Adipocyte (in vitro differentiated cells): ENCODE data around the gene UBTF.

ENCODE experiments used
- DNase-seq: peaks from one replicate; pipeline ENCODE4 v3.0.0-alpha.2; 2015; ENCODE audit warnings: low read depth
- H3K27me3 ChIP-seq: replicated peaks from 2 replicates; pipeline ENCODE4 v1.7.0; 2013; ENCODE audit warnings: mild to moderate bottlenecking, low read length, moderate library complexity; ENCODE audit not compliant: control insufficient read depth, insufficient read depth
- H3K36me3 ChIP-seq: 2 replicates; pipeline ENCODE4 v1.7.0; 2013; ENCODE audit warnings: low read length, mild to moderate bottlenecking, moderate library complexity; ENCODE audit not compliant: control insufficient read depth, insufficient read depth, severe bottlenecking
- H3K4me1 ChIP-seq: 2 replicates; pipeline ENCODE4 v1.7.0; 2013; ENCODE audit warnings: mild to moderate bottlenecking, low read length, moderate library complexity; ENCODE audit not compliant: control insufficient read depth, insufficient read depth
- H3K4me3 ChIP-seq: 2 replicates; pipeline ENCODE4 v1.7.0; 2013; ENCODE audit warnings: mild to moderate bottlenecking, low read length, moderate library complexity
- H3K9ac ChIP-seq: 2 replicates; pipeline ENCODE4 v1.7.0; 2013; ENCODE audit warnings: mild to moderate bottlenecking, low read length, moderate library complexity
- H3K9me3 ChIP-seq: 2 replicates; pipeline ENCODE4 v1.7.0; 2013; ENCODE audit warnings: mild to moderate bottlenecking, low read length, moderate library complexity; ENCODE audit not compliant: control insufficient read depth

The UBTF gene

DNA sequence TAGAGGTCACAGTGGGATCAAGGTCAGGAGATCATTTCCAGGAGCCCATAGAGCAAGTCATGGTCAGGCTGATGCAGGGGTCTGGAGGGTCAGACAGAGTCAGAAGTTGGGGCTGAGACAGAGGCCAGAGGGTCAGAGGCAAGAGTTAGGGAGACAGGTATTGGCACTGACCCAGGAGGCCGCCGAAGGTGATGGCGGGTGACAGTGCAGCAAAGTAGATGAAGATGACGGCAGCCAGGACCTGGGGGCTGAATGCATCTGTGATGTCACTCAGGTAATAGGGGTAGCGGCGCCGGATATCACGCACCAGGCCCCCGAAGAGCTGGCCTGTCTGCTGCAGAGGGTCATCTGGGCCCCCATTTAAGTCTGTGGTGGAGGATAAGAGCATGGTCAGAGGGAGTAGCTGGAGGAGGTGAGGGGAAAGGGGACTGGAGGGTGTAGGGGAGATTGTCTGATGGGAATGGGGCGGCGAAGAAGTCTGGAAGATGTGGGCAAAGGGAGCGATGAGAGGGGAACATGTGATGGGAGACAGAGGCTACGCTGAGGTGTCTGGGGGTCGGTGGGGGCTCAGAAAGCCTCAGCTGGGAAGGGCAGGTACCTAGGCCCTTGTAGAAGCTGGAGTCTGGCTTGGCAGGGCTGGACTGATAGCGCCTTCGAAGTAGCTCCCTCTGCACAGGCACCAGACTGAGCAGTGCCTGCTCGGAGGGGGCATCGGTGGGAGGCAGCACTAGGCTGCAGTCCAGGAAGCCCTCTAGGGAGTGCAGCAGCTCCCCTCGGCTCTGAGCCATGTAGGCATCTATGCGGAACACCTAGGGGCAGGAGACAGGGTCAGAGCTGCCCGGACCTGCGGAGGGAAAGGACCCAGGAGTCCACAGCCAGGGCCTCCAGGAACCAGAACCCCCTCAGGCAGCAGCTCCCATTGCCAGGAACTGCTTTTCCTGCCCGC lies 38.6 kb upstream of the UBTF start:
- no peaks in the 10 kb centered on the region for H3K9me3 ChIP-seq
- peaks cover 35% of the 10 kb centered on the region for H3K27me3 ChIP-seq

DNA sequence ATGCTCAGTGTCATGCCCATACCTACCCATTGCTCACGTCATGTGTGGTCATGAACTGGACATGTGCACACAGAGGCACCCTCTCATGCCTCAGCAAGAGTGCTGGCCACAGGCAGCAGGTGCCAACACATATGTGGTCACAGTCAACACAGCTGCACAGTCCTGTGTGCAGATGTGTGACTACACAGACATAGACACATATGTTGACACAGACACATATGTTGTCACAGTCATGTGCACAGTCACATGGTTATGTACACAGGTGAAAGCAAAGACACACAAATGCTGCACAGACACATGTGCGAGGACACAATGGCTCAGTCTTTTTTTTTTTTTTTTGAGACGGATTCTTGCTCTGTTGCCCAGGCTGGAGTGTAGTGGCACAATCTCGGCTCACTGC lies 37.2 kb upstream of the UBTF start:
- Histone ChIP-seq H3K27me3 (peaks cover 29% of the 10 kb centered on the region), H3K4me1 (no peaks in the 10 kb centered on the region)
- no peak for DNase-seq

More for the DNA sequence above, 38.6 kb upstream of the UBTF start:
- Histone ChIP-seq H3K36me3 (no peaks in the 10 kb centered on the region), H3K4me3 (no peak overlapping the region), H3K4me1 (no peaks in the 10 kb centered on the region), H3K9ac (no peak overlapping the region)
- no peak for DNase-seq

DNA sequence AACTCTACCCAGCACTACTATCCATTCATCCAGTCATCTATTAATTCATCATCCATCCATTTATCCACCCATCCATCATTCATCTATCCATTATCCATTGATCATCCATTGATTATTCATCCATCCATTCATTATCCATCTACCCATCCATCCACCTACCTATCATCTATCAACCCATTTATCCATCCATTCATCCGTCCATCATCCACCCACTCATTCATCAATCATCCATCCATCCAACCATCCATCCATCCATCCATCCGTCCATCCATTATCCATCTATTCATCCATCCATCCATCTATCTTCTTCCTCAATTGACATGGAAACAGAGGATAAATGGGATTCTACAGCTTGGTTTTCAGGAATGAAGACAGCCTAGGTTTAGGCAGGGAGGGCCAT lies 36.4 kb upstream of the UBTF start:
- no peaks in the 10 kb centered on the region for H3K4me1 ChIP-seq
- no peaks in the 10 kb centered on the region for H3K36me3 ChIP-seq
- no peak for DNase-seq
- no peak overlapping the region for H3K4me3 ChIP-seq
- H3K27me3 ChIP-seq, result peaks cover 29% of the 10 kb centered on the region
- no peaks in the 10 kb centered on the region for H3K9me3 ChIP-seq
- no peak overlapping the region for H3K9ac ChIP-seq

More for the DNA sequence above, 37.2 kb upstream of the UBTF start:
- Histone ChIP-seq H3K9me3 (no peaks in the 10 kb centered on the region), H3K4me3 (no peak overlapping the region), H3K36me3 (no peaks in the 10 kb centered on the region), H3K9ac (no peak overlapping the region)

DNA sequence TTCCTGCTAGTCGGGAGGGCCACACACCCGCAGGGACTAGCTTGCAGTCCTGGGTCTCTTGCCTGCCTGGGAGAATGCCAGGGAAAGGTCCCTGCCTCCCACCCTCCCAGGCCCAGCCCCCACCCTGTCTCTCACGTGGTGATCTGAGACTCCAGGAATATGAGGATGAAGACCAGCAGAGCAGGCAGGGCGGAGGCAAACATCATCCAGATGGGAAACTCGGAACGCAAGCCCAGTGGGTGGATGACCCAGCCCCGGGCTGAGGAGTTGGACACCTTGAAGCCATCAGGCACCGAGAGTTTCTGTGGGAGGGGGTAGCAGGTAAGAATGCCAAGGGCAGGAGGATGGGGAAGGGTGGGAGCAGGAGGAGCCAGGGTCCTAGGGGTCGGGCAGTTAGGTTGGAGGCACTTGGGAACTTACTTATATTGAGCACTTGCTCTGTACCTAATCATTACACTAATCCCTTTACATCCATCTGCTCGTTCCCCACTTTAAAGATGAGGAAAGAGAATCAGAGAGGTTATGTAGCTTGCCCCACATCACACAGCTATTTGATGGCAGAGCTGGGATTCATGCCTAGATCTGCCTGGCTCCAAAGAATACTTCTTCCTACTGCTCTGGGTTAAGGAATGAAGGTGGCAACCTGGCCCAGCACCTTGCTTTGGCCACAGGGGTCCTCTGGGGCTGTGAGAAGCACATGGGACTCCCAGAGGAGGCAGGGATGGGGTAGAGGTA lies 35.1 kb upstream of the UBTF start:
- Histone ChIP-seq H3K4me1 (no peaks in the 10 kb centered on the region), H3K9ac (no peak overlapping the region), H3K9me3 (no peaks in the 10 kb centered on the region), H3K27me3 (peaks cover 39% of the 10 kb centered on the region), H3K4me3 (no peak overlapping the region), H3K36me3 (no peaks in the 10 kb centered on the region)
- no peak for DNase-seq

DNA sequence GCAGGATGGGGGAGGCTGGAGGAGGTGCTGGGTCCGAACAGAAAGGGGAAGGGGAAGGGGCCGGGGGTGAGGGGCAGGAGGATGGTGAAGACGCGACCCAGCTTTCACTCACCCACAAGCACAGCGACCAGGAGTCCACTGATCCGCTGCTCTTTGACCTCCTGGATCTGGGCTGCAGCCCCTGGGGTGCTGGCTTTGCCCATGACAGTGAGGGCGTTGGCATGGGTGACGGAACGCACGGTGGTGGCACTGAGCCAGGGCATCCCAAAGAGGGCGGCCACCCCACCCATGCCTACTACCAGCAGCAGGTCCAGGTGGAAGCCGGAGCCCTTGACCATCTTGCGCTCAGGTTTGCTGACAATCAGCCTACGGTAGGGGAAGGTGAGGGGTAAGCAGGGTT lies 33.5 kb upstream of the UBTF start:
- no peaks in the 10 kb centered on the region for H3K36me3 ChIP-seq
- DNase-seq, result no peak
- H3K4me3 ChIP-seq, result no peak overlapping the region
- H3K9ac ChIP-seq, result no peak overlapping the region
- peaks cover 40% of the 10 kb centered on the region for H3K27me3 ChIP-seq
- no peaks in the 10 kb centered on the region for H3K4me1 ChIP-seq
- H3K9me3 ChIP-seq, result no peaks in the 10 kb centered on the region

DNA sequence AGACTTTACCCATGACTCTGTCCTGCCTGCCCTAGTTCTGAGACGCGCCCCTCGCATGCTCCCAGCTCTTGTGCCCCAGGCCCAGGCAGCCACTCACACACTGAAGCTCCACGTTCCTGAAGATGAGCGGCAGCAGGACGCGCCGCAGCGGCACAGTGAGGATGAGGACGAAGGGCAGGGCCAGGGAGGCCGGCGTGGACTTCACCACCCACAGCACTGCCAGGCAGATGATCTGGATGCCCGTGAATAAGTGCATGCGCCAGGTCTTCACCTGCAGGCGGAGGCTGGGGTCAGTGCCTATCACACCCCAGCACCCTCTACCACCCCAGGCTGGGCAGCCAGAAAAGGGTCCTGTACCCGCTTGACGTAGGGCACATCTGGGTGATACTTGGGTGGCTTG lies 31.6 kb upstream of the UBTF start:
- H3K9me3 ChIP-seq, result no peaks in the 10 kb centered on the region
- peaks cover 40% of the 10 kb centered on the region for H3K27me3 ChIP-seq
- no peak for DNase-seq
- H3K36me3 ChIP-seq, result no peaks in the 10 kb centered on the region
- H3K9ac ChIP-seq, result no peak overlapping the region
- H3K4me1 ChIP-seq, result peaks cover 11% of the 10 kb centered on the region
- no peak overlapping the region for H3K4me3 ChIP-seq

DNA sequence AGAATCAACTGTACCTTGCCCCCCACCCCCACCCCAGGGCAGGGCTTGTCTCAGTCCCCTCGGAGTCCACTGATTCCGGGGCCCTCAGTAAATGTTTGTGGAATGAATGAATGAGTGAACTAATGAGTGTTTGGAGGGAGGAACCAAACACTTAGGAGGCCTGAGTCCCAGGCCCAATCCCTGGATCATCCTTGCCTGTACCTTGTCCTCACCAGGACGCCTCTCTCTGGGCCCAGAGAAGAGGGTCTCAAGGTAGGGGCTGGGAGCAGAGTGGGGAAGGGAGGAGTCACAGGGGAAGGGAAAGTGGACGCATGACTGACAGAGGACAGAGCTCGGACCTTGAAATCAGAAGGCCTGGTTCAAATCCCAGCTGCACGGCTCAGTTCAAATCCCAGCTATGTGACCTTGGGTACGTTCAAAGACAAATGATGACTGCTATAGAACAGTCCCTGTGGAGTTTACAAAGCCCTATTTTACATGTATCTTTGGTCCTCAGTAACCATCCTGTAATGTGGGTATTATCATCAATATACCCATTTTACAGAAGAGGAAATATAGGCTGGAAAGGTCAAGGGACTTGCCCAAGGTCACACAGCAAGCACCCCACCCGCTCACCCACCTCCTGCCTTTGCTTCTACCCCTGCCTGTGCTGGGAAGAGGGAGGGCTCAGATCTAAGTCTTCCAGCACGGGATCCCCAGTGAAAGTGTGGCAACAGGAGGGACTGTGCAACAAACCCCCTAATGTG lies 30.2 kb upstream of the UBTF start:
- Histone ChIP-seq H3K9me3 (no peaks in the 10 kb centered on the region), H3K4me3 (no peak overlapping the region), H3K27me3 (peaks cover 26% of the 10 kb centered on the region), H3K9ac (no peak overlapping the region), H3K36me3 (no peaks in the 10 kb centered on the region), H3K4me1 (peaks cover 11% of the 10 kb centered on the region)
- DNase-seq, result no peak

DNA sequence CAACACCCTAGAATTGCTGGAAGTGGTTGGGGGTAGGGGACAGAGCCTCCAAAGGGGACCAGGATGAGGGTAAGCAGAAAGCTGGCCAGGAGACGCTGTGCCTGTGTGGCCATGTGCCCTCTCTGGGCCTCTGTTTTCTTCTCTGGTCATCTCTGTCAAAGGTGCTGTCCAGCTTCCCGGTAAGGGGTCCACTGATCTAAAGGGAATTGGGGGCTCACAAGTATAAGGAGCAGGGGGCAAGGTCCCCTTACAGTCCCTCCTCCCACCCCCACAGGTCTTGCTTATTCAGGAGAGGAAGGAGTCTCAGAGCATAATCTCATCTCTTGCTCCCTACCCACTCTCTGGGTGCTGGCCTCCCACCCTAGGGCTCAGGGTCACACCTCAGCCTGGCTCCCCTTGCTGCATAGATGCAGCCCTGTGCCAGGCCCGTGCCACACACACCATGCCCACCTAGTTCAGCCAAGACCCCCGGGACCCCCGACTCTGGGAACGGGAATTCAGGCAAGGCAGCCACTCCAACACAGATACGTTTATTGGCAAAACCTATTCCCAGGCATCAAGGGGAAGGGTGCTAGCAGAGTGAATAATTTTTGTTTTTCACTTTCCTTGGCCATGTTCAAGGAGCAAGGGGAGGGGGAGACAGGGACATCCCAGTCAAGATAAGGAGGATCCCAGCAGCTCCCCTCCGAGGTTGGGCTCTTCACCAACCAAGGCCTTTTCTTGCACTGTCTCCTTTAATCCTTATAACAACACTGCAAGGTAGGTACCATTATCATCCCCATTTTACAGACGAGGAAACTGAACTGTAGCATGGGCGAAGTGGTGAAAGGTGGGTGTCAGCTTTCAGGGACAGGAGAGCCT lies 28.6 kb upstream of the UBTF start:
- Histone ChIP-seq H3K27me3 (peaks cover 22% of the 10 kb centered on the region), H3K9me3 (no peaks in the 10 kb centered on the region), H3K4me3 (no peak overlapping the region), H3K9ac (no peak overlapping the region), H3K36me3 (no peaks in the 10 kb centered on the region), H3K4me1 (peaks cover 11% of the 10 kb centered on the region)
- DNase-seq, result no peak

DNA sequence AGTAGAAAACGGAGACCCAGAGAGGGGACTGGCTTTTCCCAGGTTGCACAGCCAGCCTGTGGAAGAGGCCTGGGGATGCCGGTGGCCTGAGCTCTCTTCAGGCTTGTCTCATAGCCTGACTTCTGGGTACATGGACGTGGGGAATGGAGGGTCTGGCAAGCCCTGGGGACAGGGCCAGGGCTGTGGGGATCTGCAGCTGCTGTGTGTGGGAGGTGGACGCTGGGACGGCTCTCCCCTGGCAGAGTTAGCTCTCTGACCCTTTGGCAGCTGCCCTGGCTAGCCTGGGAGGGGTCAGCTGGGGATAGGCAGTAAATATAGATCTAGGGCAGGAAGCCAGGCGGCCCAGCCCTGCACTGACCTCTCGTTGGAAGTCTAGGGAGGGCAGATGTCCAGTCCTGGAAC lies 28.0 kb upstream of the UBTF start:
- no peak overlapping the region for H3K9ac ChIP-seq
- peaks cover 19% of the 10 kb centered on the region for H3K27me3 ChIP-seq
- H3K4me3 ChIP-seq, result no peak overlapping the region
- no peaks in the 10 kb centered on the region for H3K36me3 ChIP-seq
- H3K9me3 ChIP-seq, result no peaks in the 10 kb centered on the region
- no peak for DNase-seq
- peaks cover 11% of the 10 kb centered on the region for H3K4me1 ChIP-seq

DNA sequence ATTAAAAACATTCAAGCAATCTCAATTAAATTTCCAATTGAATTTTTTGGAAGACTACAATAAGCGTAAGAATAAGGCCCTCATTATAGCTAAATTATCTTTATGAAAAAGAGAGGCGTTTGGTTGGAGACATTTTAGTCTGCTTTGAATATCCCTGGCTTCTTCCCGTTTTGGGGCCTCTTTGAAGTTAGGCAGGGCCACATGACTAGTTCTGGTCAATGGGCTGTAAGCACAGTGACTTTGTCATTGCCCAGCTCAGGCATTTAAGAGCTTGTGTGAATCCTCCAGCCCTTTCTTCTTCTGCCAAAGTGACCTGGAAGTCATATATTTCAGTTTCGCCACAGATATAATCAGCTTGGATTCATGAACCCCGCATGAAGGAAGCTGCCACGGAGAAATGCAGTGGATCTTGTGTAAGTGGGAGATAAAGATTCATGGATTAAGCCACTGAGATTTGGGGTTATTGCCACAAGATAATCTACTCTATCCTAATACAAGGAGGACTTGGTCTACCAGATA lies 21.7 kb upstream of the UBTF start:
- no peak for DNase-seq
- Histone ChIP-seq H3K36me3 (no peaks in the 10 kb centered on the region), H3K4me1 (no peaks in the 10 kb centered on the region), H3K4me3 (no peak overlapping the region), H3K27me3 (peaks cover 14% of the 10 kb centered on the region), H3K9ac (no peak overlapping the region), H3K9me3 (no peaks in the 10 kb centered on the region)
